ENCODE measurements around the gene UVSSA.

Gene UVSSA

DNA sequence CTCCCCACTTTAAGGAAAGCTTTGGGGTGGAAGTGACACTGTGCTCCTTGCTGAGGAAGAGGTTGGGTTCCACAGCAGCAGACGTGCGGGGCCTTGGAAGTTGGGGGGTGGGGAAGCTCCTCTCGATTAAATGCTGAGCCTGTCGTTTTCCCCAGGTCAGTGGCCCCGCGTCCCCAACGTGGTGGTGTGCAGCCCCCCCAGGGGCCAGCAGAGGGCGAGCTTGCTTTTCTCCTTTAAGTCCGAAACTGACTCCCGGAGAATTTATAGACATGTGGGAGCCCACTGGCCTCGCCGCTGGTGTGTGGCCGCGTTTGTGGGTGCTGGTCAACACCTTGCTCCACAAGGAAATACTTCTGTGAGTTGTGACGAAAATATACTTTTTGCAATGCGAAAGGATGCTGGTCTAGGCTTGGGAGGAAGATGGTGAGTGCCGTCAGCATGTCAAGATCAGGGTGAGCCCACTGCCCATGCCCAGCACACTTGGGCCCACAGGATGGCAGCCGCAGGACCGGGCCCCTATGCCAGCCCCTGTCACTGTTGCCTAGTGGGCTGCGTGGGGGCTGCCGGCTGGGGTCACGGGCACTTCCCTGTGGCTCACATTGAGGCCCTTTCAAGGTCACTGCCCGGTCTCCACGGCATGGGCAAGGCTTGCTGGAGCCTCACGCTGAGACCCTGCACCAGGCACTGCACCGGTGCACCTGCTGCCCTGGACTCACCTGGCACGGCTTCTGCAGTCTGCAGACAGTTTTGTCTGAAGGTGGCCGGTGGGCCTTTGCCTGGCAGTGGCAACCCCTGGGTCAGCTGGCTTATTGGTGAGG, 9.4 kb downstream of the UVSSA start:
- TF ChIP-seq, protein P1, sequence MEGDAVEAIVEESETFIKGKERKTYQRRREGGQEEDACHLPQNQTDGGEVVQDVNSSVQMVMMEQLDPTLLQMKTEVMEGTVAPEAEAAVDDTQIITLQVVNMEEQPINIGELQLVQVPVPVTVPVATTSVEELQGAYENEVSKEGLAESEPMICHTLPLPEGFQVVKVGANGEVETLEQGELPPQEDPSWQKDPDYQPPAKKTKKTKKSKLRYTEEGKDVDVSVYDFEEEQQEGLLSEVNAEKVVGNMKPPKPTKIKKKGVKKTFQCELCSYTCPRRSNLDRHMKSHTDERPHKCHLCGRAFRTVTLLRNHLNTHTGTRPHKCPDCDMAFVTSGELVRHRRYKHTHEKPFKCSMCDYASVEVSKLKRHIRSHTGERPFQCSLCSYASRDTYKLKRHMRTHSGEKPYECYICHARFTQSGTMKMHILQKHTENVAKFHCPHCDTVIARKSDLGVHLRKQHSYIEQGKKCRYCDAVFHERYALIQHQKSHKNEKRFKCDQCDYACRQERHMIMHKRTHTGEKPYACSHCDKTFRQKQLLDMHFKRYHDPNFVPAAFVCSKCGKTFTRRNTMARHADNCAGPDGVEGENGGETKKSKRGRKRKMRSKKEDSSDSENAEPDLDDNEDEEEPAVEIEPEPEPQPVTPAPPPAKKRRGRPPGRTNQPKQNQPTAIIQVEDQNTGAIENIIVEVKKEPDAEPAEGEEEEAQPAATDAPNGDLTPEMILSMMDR (IDR thresholded peaks at IDR 0.05; ENCODE audit: borderline replicate concordance, control extremely low read depth, extremely low read depth, insufficient read depth, missing control alignments) = peak; percentile 66
- peak; percentile 80 for DNase-seq (ENCODE audit: low spot score)
- in situ Hi-C loops (cut with MboI; ENCODE audit: low sequenced_read_pairs, unreplicated experiment) = no loop called here

DNA sequence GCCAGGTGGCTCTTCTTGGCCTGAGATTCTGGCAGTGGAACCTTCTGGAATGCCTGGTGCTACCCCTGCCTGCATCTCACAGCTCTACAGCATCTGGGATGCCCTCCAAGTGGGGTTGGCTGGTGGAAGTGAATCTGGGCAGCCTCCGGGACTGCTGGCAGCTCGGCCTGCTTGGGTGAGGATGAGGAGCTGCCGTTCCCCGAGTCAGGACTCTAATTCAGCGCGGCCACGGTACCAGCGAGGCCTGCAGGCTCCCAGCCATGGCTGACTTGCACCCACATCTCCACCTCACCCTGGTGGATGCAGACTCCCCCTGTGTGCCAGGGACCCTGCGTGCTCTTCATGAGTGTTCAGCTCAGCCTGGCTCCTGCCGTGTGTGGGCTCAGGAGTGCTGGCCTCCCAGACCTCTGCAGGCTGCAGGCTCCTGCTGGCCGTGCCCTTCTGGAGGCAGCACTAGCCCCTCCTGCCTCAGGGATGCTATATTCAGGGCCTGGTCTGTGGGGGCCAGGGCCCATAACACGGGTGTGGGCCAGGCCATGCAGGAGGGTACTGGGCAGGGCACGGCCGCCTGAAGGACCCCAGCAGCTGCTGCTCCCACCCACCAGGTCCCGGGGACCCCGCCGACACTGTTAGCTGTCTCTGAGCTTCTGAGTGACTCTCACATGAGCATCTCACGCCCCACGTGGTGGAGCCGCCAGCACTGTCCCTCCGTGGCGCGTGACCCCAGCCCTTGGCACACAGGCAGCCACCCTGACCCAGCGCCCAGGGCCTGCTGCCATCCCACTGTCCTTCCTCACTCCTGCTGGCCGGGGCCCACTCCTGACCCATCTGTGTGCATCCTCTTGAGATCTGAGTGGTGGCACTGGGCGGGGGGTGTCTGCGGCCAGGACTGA, 10.6 kb downstream of the UVSSA start:
- in situ Hi-C loops (cut with MboI; ENCODE audit: low sequenced_read_pairs, unreplicated experiment) = no loop called here
- no peak for DNase-seq (ENCODE audit: low spot score)
- TF ChIP-seq, protein P1 (IDR thresholded peaks at IDR 0.05; ENCODE audit: borderline replicate concordance, control extremely low read depth, extremely low read depth, insufficient read depth, missing control alignments) = no peak

DNA sequence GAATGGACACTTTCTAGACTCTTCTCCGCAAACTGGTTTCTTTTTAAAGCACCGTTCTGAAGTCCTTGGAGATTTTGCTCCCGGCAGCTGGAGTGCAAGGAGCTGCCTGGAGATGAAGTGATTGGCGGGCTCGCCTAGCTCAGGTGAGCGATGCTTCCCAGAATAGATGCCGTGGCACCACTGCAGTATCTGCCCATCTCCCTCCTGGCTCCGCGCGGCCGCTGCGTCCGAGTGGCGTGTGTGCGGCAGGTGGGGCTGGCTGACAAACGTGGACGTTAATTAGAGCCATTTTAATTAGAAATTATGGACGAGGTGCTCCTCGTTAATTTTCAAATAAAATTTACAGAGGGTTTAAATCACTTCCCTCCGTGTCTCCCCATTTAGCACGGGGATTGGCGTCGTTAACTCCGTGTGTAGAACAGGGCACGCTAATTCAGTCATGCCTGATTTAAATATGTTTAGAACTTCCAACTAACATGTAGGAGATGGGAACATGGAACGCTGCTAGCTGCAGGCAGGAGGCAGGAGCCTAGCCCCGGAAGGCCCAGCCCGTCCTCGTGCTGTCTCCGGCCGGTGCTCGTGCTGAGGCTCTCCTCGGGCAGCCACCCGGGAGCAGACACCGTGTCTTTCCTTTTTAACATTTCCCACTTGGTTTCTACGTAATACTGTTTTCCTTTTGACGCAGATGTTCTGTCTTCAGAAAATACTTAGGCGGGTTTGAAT, 11.6 kb downstream of the UVSSA start:
- in situ Hi-C loops (cut with MboI; ENCODE audit: low sequenced_read_pairs, unreplicated experiment) = no loop called here
- DNase-seq (ENCODE audit: low spot score) = no peak
- TF ChIP-seq, protein P1 (IDR thresholded peaks at IDR 0.05; ENCODE audit: borderline replicate concordance, control extremely low read depth, extremely low read depth, insufficient read depth, missing control alignments) = no peak

DNA sequence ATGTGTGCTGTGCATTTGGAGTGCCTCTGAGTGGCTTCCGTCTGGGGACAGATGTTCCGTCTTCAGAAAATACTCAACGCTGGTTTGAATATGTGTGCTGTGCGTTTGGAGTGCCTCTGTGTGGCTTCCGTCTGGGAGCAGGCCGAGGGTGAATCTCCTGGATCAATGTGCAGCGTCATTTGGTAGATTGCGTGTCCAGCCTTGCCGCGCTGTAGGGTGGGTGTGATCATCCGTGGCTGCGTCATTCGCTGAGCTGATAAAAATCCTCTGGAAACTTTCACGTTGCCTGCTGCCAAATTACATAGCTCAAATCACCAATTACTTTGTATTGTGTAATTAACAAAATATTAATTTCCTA, 12.1 kb downstream of the UVSSA start:
- no peak for DNase-seq (ENCODE audit: low spot score)
- TF ChIP-seq, protein P1 (IDR thresholded peaks at IDR 0.05; ENCODE audit: borderline replicate concordance, control extremely low read depth, extremely low read depth, insufficient read depth, missing control alignments) = no peak

DNA sequence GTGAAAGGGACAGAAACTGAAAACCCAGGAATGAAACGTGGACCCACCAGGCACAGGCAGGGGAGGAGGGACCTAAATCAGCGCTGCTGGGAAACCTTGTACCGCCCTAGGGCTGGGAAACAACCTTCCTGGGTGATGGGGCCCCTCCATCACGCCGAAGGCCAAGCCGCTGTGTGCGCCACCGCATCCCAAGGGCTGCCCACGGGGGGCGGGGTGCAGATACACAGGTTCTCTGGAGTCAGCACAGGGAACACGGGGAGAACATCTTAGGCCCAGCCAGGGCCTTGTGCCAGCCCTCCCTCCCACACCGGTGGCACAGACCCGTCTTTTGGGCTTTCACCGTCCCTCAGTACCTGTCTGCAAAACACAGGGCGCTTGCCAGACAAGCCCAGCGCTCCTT, 13.0 kb downstream of the UVSSA start:
- TF ChIP-seq, protein P1 (IDR thresholded peaks at IDR 0.05; ENCODE audit: borderline replicate concordance, control extremely low read depth, extremely low read depth, insufficient read depth, missing control alignments) = no peak
- in situ Hi-C loops (cut with MboI; ENCODE audit: low sequenced_read_pairs, unreplicated experiment) = no loop called here
- no peak for DNase-seq (ENCODE audit: low spot score)

More for the DNA sequence above, 12.1 kb downstream of the UVSSA start:
- in situ Hi-C loops (cut with MboI; ENCODE audit: low sequenced_read_pairs, unreplicated experiment) = no loop called here

All from GM13976 (cell line).